ENCODE measurements around the gene NELL1. TPM values are rescaled to one million over a fixed set of nuclear protein-coding genes. Genes with fewer than 3 reads are reported as not detected.

Gene NELL1
- total RNA-seq, 4 donors from 2014 or later, result 0.27 TPM; not detected in 3

GRCh38 chr11:20966489-20966888, 297.1 kb downstream of the NELL1 start:
- Histone ChIP-seq H3K27me3 (no peaks in the 10 kb centered on the region), H3K36me3 (no peaks in the 10 kb centered on the region), H3K27ac (no peak overlapping the region), H3K4me1 (no peaks in the 10 kb centered on the region), H3K4me3 (no peak overlapping the region), H3K9me3 (no peaks in the 10 kb centered on the region)
- 56% methylated on average over 3 of the region's 3 CpGs; no CpG with 5 or more reads in 1 of the 2 donors for WGBS, 2 donors (ENCODE audit: low coverage in 1 of 2)
- in situ Hi-C loops (cut with MboI; ENCODE audit: low pct_ligation_motif_present in 1 of 4, low pct_unique_long_range_greater_than_20kb in 1 of 4, low sequenced_read_pairs in 3 of 4) (no loop called here), intact Hi-C loops (cut with DNase I; ENCODE audit: low total_unique reads) (no loop called here)
- TF ChIP-seq EP300 (IDR thresholded peaks at IDR 0.05; ENCODE audit: low read depth) (no peak), POLR2A (IDR thresholded peaks at IDR 0.05) (no peak), CTCF (IDR thresholded peaks at IDR 0.05) (no peak), POLR2AphosphoS5 (IDR thresholded peaks at IDR 0.05) (no peak)
- DNase-seq, result no peak

GRCh38 chr11:20973940-20974559, 304.7 kb downstream of the NELL1 start:
- Histone ChIP-seq H3K36me3 (no peaks in the 10 kb centered on the region), H3K27ac (no peak overlapping the region), H3K27me3 (no peaks in the 10 kb centered on the region), H3K4me1 (no peaks in the 10 kb centered on the region), H3K4me3 (no peak overlapping the region), H3K9me3 (no peaks in the 10 kb centered on the region)
- 49 to 62% methylated on average over 7 of the region's 7 CpGs for WGBS, 2 donors (ENCODE audit: low coverage in 1 of 2)
- intact Hi-C loops (cut with DNase I; ENCODE audit: low total_unique reads) (no loop called here), in situ Hi-C loops (cut with MboI; ENCODE audit: low pct_ligation_motif_present in 1 of 4, low pct_unique_long_range_greater_than_20kb in 1 of 4, low sequenced_read_pairs in 3 of 4) (no loop called here)
- TF ChIP-seq POLR2AphosphoS5 (IDR thresholded peaks at IDR 0.05), result no peak
- no peak for TF ChIP-seq EP300 (IDR thresholded peaks at IDR 0.05; ENCODE audit: low read depth)
- no peak for TF ChIP-seq CTCF (IDR thresholded peaks at IDR 0.05)
- TF ChIP-seq POLR2A (IDR thresholded peaks at IDR 0.05), result no peak
- no peak for DNase-seq

- TF ChIP-seq CTCF (IDR thresholded peaks at IDR 0.05) (no peak), EP300 (IDR thresholded peaks at IDR 0.05; ENCODE audit: low read depth) (no peak), POLR2A (IDR thresholded peaks at IDR 0.05) (no peak), POLR2AphosphoS5 (IDR thresholded peaks at IDR 0.05) (no peak)
- in situ Hi-C loops (cut with MboI; ENCODE audit: low pct_ligation_motif_present in 1 of 4, low pct_unique_long_range_greater_than_20kb in 1 of 4, low sequenced_read_pairs in 3 of 4), result no loop called here
These were observed 311.4 kb downstream of the NELL1 start for GRCh38 chr11:20980736-20981135.

GRCh38 chr11:20990447-20990846, 321.1 kb downstream of the NELL1 start:
- Histone ChIP-seq H3K9me3 (no peaks in the 10 kb centered on the region), H3K27ac (no peak overlapping the region), H3K36me3 (no peaks in the 10 kb centered on the region), H3K4me3 (no peak overlapping the region), H3K27me3 (no peaks in the 10 kb centered on the region), H3K4me1 (no peaks in the 10 kb centered on the region)
- no peak for TF ChIP-seq EP300 (IDR thresholded peaks at IDR 0.05; ENCODE audit: low read depth)
- no peak for TF ChIP-seq CTCF (IDR thresholded peaks at IDR 0.05)
- TF ChIP-seq POLR2A (IDR thresholded peaks at IDR 0.05), result no peak
- TF ChIP-seq POLR2AphosphoS5 (IDR thresholded peaks at IDR 0.05), result no peak
- DNase-seq, result no peak
- in situ Hi-C loops (cut with MboI; ENCODE audit: low pct_ligation_motif_present in 1 of 4, low pct_unique_long_range_greater_than_20kb in 1 of 4, low sequenced_read_pairs in 3 of 4), result no loop called here
- intact Hi-C loops (cut with DNase I; ENCODE audit: low total_unique reads), result no loop called here
- WGBS, 2 donors (ENCODE audit: low coverage in 1 of 2), result 75% methylated on average over 1 of the region's 1 CpG; no CpG with 5 or more reads in 1 of the 2 donors

More at GRCh38 chr11:20980736-20981135, 311.4 kb downstream of the NELL1 start:
- DNase-seq, result no peak
- Histone ChIP-seq H3K9me3 (no peaks in the 10 kb centered on the region), H3K4me1 (no peaks in the 10 kb centered on the region), H3K4me3 (no peak overlapping the region), H3K36me3 (no peaks in the 10 kb centered on the region), H3K27me3 (no peaks in the 10 kb centered on the region), H3K27ac (no peak overlapping the region)
- intact Hi-C loops (cut with DNase I; ENCODE audit: low total_unique reads), result no loop called here

Measured in transverse colon (tissue), 4 donors.